Neural progenitor cell (in vitro differentiated cells): Measurements from ENCODE around the gene SOX10.

Experiments used
- CTCF ChIP-seq: fragments of 200-600 bp; sonication (generic); IDR thresholded peaks from 2 replicates; pipeline ENCODE4 v1.5.1; 2017; ENCODE audit warnings: antibody characterized with exemption, mild to moderate bottlenecking
- EZH2 ChIP-seq: fragments of 200-600 bp; sonication (generic); IDR thresholded peaks from 2 replicates; pipeline ENCODE4 v1.6.1; 2017; ENCODE audit warnings: antibody characterized with exemption, mild to moderate bottlenecking, moderate library complexity

GRCh38 chr22:37932401-37932800, 52.0 kb downstream of the SOX10 start:
- TF ChIP-seq CTCF (no peak), EZH2 (no peak)
